OCI-LY1 (cell line): ENCODE results near the gene CDC42EP2.

ENCODE experiments used
- H2AFZ ChIP-seq: fragments of 200-600 bp; sonication (generic), shearing (Covaris generic); 2 replicates; pipeline ENCODE4 v1.6.0; 2014; ENCODE audit warnings: antibody characterized with exemption, mild to moderate bottlenecking, low read length
- H3F3A ChIP-seq: fragments of 200-600 bp; sonication (generic), shearing (Covaris generic); 2 replicates; pipeline ENCODE4 v1.6.0; 2014; ENCODE audit warnings: mild to moderate bottlenecking, antibody characterized with exemption, low read length, moderate library complexity; ENCODE audit not compliant: insufficient read depth
- H3K27ac ChIP-seq: fragments of 200-600 bp; sonication (generic); 2 replicates; pipeline ENCODE4 v1.5.1; 2014; ENCODE audit warnings: low read length, mixed run types, mild to moderate bottlenecking, low read depth; ENCODE audit not compliant: poor library complexity, severe bottlenecking
- H3K27me3 ChIP-seq: fragments of 200-600 bp; sonication (generic); 2 replicates; pipeline ENCODE4 v1.6.0; 2014; ENCODE audit warnings: antibody characterized with exemption, mild to moderate bottlenecking, low read length, moderate library complexity; ENCODE audit not compliant: insufficient read depth
- H3K36me3 ChIP-seq: fragments of 200-600 bp; sonication (generic); 2 replicates; pipeline ENCODE4 v1.6.1; 2014; ENCODE audit warnings: mild to moderate bottlenecking, antibody characterized with exemption, low read length, moderate library complexity, mixed read lengths; ENCODE audit not compliant: insufficient read depth
- H3K4me1 ChIP-seq: fragments of 200-600 bp; sonication (generic); 2 replicates; pipeline ENCODE4 v1.5.1; 2014; ENCODE audit warnings: mild to moderate bottlenecking, low read length, moderate library complexity; ENCODE audit not compliant: insufficient read depth, severe bottlenecking
- H3K4me2 ChIP-seq: fragments of 200-600 bp; sonication (generic), shearing (Covaris generic); 2 replicates; pipeline ENCODE4 v1.6.1; 2014; ENCODE audit warnings: low read length
- H3K4me3 ChIP-seq: fragments of 200-600 bp; sonication (generic); 2 replicates; pipeline ENCODE4 v1.5.1; 2014; ENCODE audit warnings: low read length, low read depth, mild to moderate bottlenecking, mixed read lengths; ENCODE audit not compliant: poor library complexity, severe bottlenecking
- H3K79me2 ChIP-seq: fragments of 200-600 bp; shearing (Covaris generic); 2 replicates; pipeline ENCODE4 v1.6.1; 2016; ENCODE audit warnings: mixed run types, low read length, mixed read lengths; ENCODE audit not compliant: insufficient read depth
- H3K9ac ChIP-seq: fragments of 200-600 bp; sonication (generic), shearing (Covaris generic); 2 replicates; pipeline ENCODE4 v1.6.1; 2014; ENCODE audit warnings: mild to moderate bottlenecking, low read length, mixed read lengths
- H3K9me2 ChIP-seq: fragments of 200-600 bp; sonication (generic), shearing (Covaris generic); 2 replicates; pipeline ENCODE4 v1.6.1; 2014; ENCODE audit warnings: low read depth, mild to moderate bottlenecking, low read length, mixed read lengths
- H3K9me3 ChIP-seq: fragments of 200-600 bp; shearing (Covaris generic); 2 replicates; pipeline ENCODE4 v1.6.1; 2014; ENCODE audit warnings: low read length, mixed read lengths
- H4K20me1 ChIP-seq: fragments of 200-600 bp; sonication (generic), shearing (Covaris generic); 2 replicates; pipeline ENCODE4 v1.6.0; 2016; ENCODE audit warnings: mild to moderate bottlenecking, low read length; ENCODE audit not compliant: insufficient read depth
- CTCF ChIP-seq: fragments of 200-600 bp; sonication (generic), shearing (Covaris generic); IDR thresholded peaks from 2 replicates; pipeline ENCODE4 v1.5.1; 2017; ENCODE audit warnings: mild to moderate bottlenecking, antibody characterized with exemption, low read length, moderate library complexity, mixed read lengths
- EZH2 ChIP-seq: fragments of 200-600 bp; sonication (generic), shearing (Covaris generic); IDR thresholded peaks from 2 replicates; pipeline ENCODE4 v1.8.0; 2017; ENCODE audit warnings: borderline replicate concordance, mixed run types, mild to moderate bottlenecking, antibody characterized with exemption, low read length, moderate library complexity, mixed read lengths

Gene CDC42EP2

GRCh38 chr11:65297026-65297672, 17.5 kb upstream of the CDC42EP2 start:
- Histone ChIP-seq H3K9me2 (no peaks in the 10 kb centered on the region), H3K4me2 (no peak overlapping the region), H3K36me3 (peaks cover 87% of the 10 kb centered on the region)

GRCh38 chr11:65298131-65298535, 16.5 kb upstream of the CDC42EP2 start:
- H3K36me3 ChIP-seq = peaks cover 84% of the 10 kb centered on the region
- H4K20me1 ChIP-seq = no peaks in the 10 kb centered on the region
- H2AFZ ChIP-seq = no peak overlapping the region
- no peaks in the 10 kb centered on the region for H3F3A ChIP-seq
- no peak overlapping the region for H3K4me3 ChIP-seq
- no peaks in the 10 kb centered on the region for H3K9me3 ChIP-seq
- H3K4me1 ChIP-seq = no peaks in the 10 kb centered on the region
- no peaks in the 10 kb centered on the region for H3K9me2 ChIP-seq
- H3K27me3 ChIP-seq = no peaks in the 10 kb centered on the region
- H3K27ac ChIP-seq = no peak overlapping the region
- no peak overlapping the region for H3K9ac ChIP-seq
- H3K4me2 ChIP-seq = no peak overlapping the region
- TF ChIP-seq EZH2 = no peak
- TF ChIP-seq CTCF = no peak
- no peaks in the 10 kb centered on the region for H3K79me2 ChIP-seq

More at GRCh38 chr11:65297026-65297672, 17.5 kb upstream of the CDC42EP2 start:
- Histone ChIP-seq H3K27ac (no peak overlapping the region), H3K9me3 (no peaks in the 10 kb centered on the region), H3K27me3 (no peaks in the 10 kb centered on the region), H2AFZ (no peak overlapping the region), H3F3A (no peaks in the 10 kb centered on the region), H3K9ac (no peak overlapping the region), H3K79me2 (no peaks in the 10 kb centered on the region), H3K4me1 (no peaks in the 10 kb centered on the region), H4K20me1 (no peaks in the 10 kb centered on the region), H3K4me3 (no peak overlapping the region)
- TF ChIP-seq CTCF (no peak), EZH2 (no peak)

GRCh38 chr11:65298655-65299179, 15.9 kb upstream of the CDC42EP2 start:
- Histone ChIP-seq H3K36me3 (peaks cover 83% of the 10 kb centered on the region), H2AFZ (no peak overlapping the region), H3K4me3 (no peak overlapping the region), H3K9me3 (no peaks in the 10 kb centered on the region), H3K27me3 (no peaks in the 10 kb centered on the region), H3F3A (no peaks in the 10 kb centered on the region), H3K4me1 (no peaks in the 10 kb centered on the region), H3K9ac (no peak overlapping the region), H3K4me2 (no peak overlapping the region), H3K27ac (no peak overlapping the region), H3K79me2 (no peaks in the 10 kb centered on the region), H4K20me1 (no peaks in the 10 kb centered on the region), H3K9me2 (no peaks in the 10 kb centered on the region)
- TF ChIP-seq EZH2 = no peak
